ENCODE measurements around the gene CARD19.

CARD19 gene

DNA sequence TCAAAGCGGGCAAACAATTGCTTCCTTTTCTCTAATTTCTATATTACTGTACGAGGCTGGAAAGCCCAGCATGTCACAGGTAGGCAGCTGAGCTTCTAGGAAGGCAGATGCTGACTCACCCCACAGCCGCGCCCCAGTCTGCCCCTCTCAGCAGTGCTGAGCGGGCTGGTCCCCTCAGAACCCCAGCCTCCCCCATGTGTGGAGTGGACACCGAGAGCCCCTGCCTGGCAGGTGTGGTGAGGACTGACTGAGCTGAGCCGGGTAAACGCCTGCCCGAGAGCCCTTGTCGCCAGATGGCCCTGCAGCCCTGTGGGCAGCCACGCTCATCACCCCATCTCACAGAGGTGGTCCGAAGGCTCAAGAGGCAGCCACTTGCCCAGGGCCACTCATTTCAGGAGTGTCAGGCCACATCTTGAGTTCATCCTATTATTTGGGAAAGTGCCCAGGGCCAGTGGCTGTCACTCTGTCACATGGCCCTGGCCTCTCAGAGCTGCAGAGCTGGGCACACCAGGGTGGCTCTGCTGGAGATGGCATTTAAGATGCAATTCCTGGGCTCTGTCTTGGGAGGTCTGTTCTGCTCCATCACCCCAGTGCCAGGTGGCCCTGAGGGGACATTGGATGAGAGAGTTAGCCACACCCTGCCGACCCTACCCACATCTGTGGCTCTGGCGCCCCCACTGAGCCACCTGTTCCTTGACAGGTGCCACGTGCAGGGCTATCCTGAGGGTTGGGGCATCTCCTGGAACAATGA is 12.4 kb downstream of the CARD19 start:
- Histone ChIP-seq H3K9ac (peak overlapping the region in 7 of 11 experiments; percentile 10 to 56 (median 20); a peak in 8 of 22 replicates), H3K27ac (peak overlapping the region in 8 of 11 experiments; percentile 4 to 89 (median 68); a peak in 12 of 22 replicates), H3K9me3 (replicated peaks in 1 of 11) (peaks cover 10 to 22% (median 12%) of the 10 kb centered on the region in 11 experiments), H3K36me3 (peaks cover 13 to 77% (median 50%) of the 10 kb centered on the region in 11 experiments), H3K27me3 (no peaks in the 10 kb centered on the region), H3K4me3 (no peak overlapping the region; a peak in 1 of 20 replicates), H4K20me1 (peaks cover 14 to 60% (median 44%) of the 10 kb centered on the region in 11 experiments; a peak in 18 of 22 replicates), H3K4me1 (peaks cover 75 to 84% (median 80%) of the 10 kb centered on the region in 10 experiments), H3K4me2 (peak overlapping the region; percentile 49 to 95 (median 70))
- no peak for TF ChIP-seq Cebpa-rat (IDR thresholded peaks at IDR 0.05)

DNA sequence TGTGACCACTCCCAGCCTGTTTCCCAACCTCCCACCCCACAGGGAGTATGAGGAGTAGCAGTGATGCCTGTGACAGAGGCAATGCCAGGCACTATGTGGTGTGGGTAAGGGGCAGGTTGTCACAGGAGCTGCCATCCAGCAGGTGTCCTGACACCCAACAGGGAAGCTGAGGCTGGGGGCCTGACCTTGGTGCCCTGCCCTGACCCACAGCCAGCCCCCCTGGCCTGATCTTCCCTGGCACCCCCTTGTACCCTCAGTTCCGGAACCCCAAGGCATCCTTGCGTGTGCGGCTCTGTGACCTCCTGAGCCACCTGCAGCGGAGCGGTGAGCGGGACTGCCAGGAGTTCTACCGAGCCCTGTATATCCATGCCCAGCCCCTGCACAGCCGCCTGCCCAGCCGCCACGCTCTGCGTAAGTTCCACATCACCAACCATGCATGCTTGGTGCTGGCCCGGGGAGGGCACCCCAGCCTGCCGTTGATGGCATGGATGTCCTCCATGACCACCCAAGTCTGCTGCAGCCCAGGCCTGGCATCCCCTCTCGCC is 14.4 kb downstream of the CARD19 start:
- Histone ChIP-seq H3K27ac (peak overlapping the region; percentile 26 to 89 (median 78); a peak in 21 of 22 replicates), H3K4me2 (peak overlapping the region; percentile 74 to 96 (median 90))

DNA sequence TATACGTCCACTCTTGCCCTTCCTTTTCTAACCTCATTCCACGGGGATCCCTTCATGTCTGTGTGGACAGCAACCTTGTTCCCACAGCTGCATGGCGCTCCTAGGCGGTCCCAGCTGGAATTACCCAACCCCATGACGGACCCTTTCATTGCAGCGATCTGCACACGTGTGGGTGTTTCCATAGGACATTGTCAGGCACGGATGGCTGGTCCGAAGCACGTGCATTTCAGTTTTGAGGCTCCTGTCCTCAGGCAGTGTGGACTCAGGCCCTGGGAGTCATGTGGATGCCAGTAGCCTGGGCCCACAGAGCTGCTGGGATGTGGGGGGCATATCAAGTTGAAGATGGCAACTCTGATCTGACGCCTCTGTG is 15.0 kb downstream of the CARD19 start:
- Histone ChIP-seq H3K4me2 (peak overlapping the region; percentile 74 to 96 (median 90)), H3K9me3 (replicated peaks in 1 of 11) (no peaks in the 10 kb centered on the region), H3K4me3 (peak overlapping the region in 8 of 10 experiments; percentile 0 to 51 (median 26); a peak in 6 of 20 replicates), H3K4me1 (peaks cover 88 to 92% (median 92%) of the 10 kb centered on the region in 10 experiments), H4K20me1 (peaks cover 14 to 50% (median 35%) of the 10 kb centered on the region in 11 experiments; a peak in 18 of 22 replicates), H3K9ac (peak overlapping the region; percentile 50 to 77 (median 71)), H3K27ac (peak overlapping the region; percentile 69 to 89 (median 79)), H3K27me3 (no peaks in the 10 kb centered on the region), H3K36me3 (peaks cover 0 to 71% (median 41%) of the 10 kb centered on the region in 11 experiments; a peak in 21 of 22 replicates)
- peak in 1 of 11 experiments; percentile 49; a peak in 1 of 22 replicates for TF ChIP-seq Cebpa-rat (IDR thresholded peaks at IDR 0.05)

More for the DNA sequence above, 14.4 kb downstream of the CARD19 start:
- Histone ChIP-seq H3K4me3 (peak overlapping the region in 7 of 10 experiments; percentile 3 to 51 (median 23); a peak in 7 of 20 replicates), H3K4me1 (peaks cover 87 to 98% (median 94%) of the 10 kb centered on the region in 10 experiments), H3K9ac (peak overlapping the region; percentile 32 to 77 (median 71); a peak in 18 of 22 replicates), H3K9me3 (replicated peaks in 1 of 11) (peaks cover 0 to 3% (median 0%) of the 10 kb centered on the region in 11 experiments; a peak in 2 of 22 replicates), H3K27me3 (no peaks in the 10 kb centered on the region), H3K36me3 (peaks cover 0 to 72% (median 41%) of the 10 kb centered on the region in 11 experiments; a peak in 21 of 22 replicates), H4K20me1 (peaks cover 14 to 52% (median 39%) of the 10 kb centered on the region in 11 experiments; a peak in 18 of 22 replicates)
- no peak for TF ChIP-seq Cebpa-rat (IDR thresholded peaks at IDR 0.05)

DNA sequence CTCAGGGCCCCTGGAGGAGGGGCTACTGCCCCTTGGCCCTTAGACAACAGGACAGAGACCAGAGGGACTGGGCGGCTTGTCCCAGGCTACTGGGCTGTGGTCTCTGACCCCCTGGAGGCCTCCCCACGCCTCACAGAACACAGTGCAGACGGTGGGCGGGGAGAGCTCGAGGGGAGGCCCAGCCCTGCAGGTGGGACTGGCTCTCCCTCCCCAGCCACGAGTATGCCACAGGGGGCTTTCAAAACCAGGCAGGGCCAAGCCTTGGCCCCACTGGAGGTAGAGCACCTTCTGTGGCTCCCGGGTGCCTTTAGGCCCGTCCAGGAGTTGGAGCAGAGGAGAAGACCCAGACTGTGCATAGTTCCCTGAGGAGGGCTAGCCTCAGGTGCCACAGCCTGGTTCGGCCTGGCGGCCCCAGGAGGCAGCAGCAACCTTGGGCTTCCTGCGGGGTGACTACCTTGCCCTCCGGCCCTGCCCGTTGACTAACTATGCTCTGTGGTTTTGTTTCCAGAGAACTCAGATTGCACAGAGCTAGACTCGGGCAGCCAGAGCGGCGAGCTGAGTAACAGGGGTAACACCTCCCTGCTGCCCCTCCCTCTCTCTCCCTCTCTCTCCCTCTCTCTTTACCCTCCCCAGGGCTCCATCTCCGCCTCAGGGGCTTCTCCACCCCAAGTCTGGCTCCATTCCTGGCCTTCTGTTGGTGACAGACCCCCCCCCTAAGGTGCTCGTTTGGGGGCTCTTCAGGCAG is 15.5 kb downstream of the CARD19 start:
- Histone ChIP-seq H3K9me3 (replicated peaks in 1 of 11) (no peaks in the 10 kb centered on the region), H3K4me3 (peak overlapping the region in 6 of 10 experiments; percentile 0 to 47 (median 26); a peak in 9 of 20 replicates), H3K9ac (peak overlapping the region; percentile 50 to 77 (median 71)), H3K27ac (peak overlapping the region; percentile 69 to 89 (median 79)), H3K4me2 (peak overlapping the region; percentile 74 to 96 (median 90)), H3K36me3 (peaks cover 0 to 71% (median 41%) of the 10 kb centered on the region in 11 experiments; a peak in 21 of 22 replicates), H3K27me3 (no peaks in the 10 kb centered on the region), H3K4me1 (peaks cover 90 to 93% (median 92%) of the 10 kb centered on the region in 10 experiments), H4K20me1 (peaks cover 14 to 45% (median 32%) of the 10 kb centered on the region in 11 experiments; a peak in 18 of 22 replicates)
- peak in 4 of 11 experiments; percentile 14 to 57 (median 29); a peak in 2 of 22 replicates for TF ChIP-seq Cebpa-rat (IDR thresholded peaks at IDR 0.05)

DNA sequence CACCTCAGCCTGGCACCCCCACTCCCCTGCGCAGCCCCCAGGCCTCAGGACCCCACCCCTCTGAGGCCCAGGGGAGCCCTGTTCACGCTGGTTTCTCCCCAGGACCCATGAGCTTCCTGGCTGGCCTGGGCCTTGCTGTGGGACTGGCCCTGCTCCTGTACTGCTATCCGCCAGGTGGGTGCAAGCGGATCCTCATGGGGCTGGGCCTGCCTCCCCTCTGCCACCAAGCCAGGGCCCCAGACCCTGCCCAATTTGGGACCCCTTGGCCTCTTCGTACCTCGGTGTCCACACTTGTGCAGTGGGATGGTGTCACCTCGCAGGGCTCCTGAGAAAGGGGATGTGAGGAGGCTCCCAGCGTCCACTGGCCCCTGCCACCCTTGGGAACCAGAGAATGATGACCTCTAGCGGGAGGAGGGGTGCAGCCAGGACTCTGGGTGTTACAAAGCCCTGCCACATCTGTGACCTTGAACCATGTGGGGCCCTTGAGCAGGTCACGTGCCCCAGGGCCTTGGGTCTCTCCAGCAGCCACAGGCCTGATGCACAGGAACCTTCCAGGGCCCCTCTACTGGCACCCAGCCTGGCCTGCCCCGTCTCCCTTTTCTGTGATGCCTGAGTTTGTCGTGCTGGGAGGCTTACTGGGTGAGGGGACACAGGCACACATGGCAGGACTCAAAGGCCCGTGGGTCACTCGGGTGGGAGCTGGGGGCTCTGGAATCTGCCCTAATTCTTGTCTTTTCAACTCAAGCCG is 16.3 kb downstream of the CARD19 start:
- Histone ChIP-seq H3K9ac (peak overlapping the region; percentile 50 to 77 (median 71)), H3K4me2 (peak overlapping the region; percentile 74 to 96 (median 90)), H3K4me3 (peak overlapping the region in 5 of 10 experiments; percentile 12 to 47 (median 33); a peak in 8 of 20 replicates), H3K9me3 (replicated peaks in 1 of 11) (no peaks in the 10 kb centered on the region), H3K27ac (peak overlapping the region; percentile 69 to 89 (median 79); a peak in 21 of 22 replicates), H3K27me3 (no peaks in the 10 kb centered on the region), H3K4me1 (peaks cover 86 to 93% (median 89%) of the 10 kb centered on the region in 10 experiments), H4K20me1 (peaks cover 14 to 37% (median 25%) of the 10 kb centered on the region in 11 experiments; a peak in 18 of 22 replicates), H3K36me3 (peaks cover 0 to 65% (median 41%) of the 10 kb centered on the region in 11 experiments; a peak in 21 of 22 replicates)
- TF ChIP-seq Cebpa-rat (IDR thresholded peaks at IDR 0.05), result no peak

DNA sequence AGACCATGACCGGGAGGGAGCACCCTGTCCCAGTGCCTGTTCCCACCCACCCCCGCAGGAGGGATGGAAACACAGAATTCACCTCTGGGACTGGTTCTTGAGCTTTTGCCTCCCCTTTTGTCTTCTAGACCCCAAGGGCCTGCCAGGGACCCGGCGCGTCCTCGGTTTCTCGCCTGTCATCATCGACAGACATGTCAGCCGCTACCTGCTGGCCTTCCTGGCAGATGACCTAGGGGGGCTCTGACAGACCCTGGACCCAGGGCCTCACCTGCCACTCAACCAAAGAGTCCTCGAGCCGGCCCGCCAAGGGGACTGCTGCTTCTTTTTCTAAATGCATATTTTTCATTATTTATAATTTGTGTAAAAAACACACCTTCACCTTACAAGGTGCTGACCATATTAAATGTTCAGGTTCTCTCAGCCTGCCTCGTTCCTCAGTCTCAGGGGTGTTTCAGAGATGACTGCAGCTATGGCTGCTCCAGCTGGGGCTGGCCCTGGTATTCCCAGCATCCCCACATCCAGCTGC is 16.9 kb downstream of the CARD19 start:
- Histone ChIP-seq H4K20me1 (peaks cover 9 to 31% (median 19%) of the 10 kb centered on the region in 11 experiments; a peak in 17 of 22 replicates), H3K4me3 (peak overlapping the region in 1 of 10 experiments; percentile 34; a peak in 2 of 20 replicates), H3K9me3 (replicated peaks in 1 of 11) (no peaks in the 10 kb centered on the region), H3K27ac (peak overlapping the region; percentile 69 to 89 (median 79); a peak in 21 of 22 replicates), H3K4me1 (peaks cover 79 to 93% (median 83%) of the 10 kb centered on the region in 10 experiments), H3K9ac (peak overlapping the region; percentile 50 to 77 (median 71); a peak in 20 of 22 replicates), H3K4me2 (peak overlapping the region; percentile 74 to 96 (median 90)), H3K36me3 (peaks cover 0 to 59% (median 35%) of the 10 kb centered on the region in 11 experiments; a peak in 21 of 22 replicates), H3K27me3 (no peaks in the 10 kb centered on the region)
- TF ChIP-seq Cebpa-rat (IDR thresholded peaks at IDR 0.05), result no peak
